ENCODE data around the gene OR51S1.

The OR51S1 gene

GRCh38 chr11:4851033-4851432 is 2.0 kb upstream of the OR51S1 start:
- H3K4me3 ChIP-seq (replicated peaks in 1 of 2; ENCODE audit: low read depth in 2 of 2, low read length in 2 of 2), result no peak overlapping the region
- no peak for TF ChIP-seq CTCF (IDR thresholded peaks at IDR 0.05; ENCODE audit: low read depth, low read length)
- peak; percentile 3 to 79 for DNase-seq (ENCODE audit: low read depth in 2 of 2)

GRCh38 chr11:4839851-4840549 is 9.0 kb downstream of the OR51S1 start:
- DNase-seq (ENCODE audit: low read depth in 2 of 2), result no peak
- no peak for TF ChIP-seq CTCF (IDR thresholded peaks at IDR 0.05; ENCODE audit: low read depth, low read length)
- no peak overlapping the region for H3K4me3 ChIP-seq (replicated peaks in 1 of 2; ENCODE audit: low read depth in 2 of 2, low read length in 2 of 2)

- H3K4me3 ChIP-seq (replicated peaks in 1 of 2; ENCODE audit: low read depth in 2 of 2, low read length in 2 of 2), result no peak overlapping the region
- no peak for TF ChIP-seq CTCF (IDR thresholded peaks at IDR 0.05; ENCODE audit: low read depth, low read length)
- no peak for DNase-seq (ENCODE audit: low read depth in 2 of 2)
Observed at GRCh38 chr11:4830909-4831308, 18.1 kb downstream of the OR51S1 start.

- DNase-seq (ENCODE audit: low read depth in 2 of 2), result no peak
- no peak for TF ChIP-seq CTCF (IDR thresholded peaks at IDR 0.05; ENCODE audit: low read depth, low read length)
Observed at GRCh38 chr11:4830346-4830745, 18.7 kb downstream of the OR51S1 start.

GRCh38 chr11:4826425-4826824 is 22.6 kb downstream of the OR51S1 start:
- peak; percentile 34 for TF ChIP-seq CTCF (IDR thresholded peaks at IDR 0.05; ENCODE audit: low read depth, low read length)
- peak; percentile 27 to 38 for DNase-seq (ENCODE audit: low read depth in 2 of 2)

More at GRCh38 chr11:4830346-4830745, 18.7 kb downstream of the OR51S1 start:
- H3K4me3 ChIP-seq (replicated peaks in 1 of 2; ENCODE audit: low read depth in 2 of 2, low read length in 2 of 2), result no peak overlapping the region

GRCh38 chr11:4825132-4825531 is 23.9 kb downstream of the OR51S1 start:
- TF ChIP-seq CTCF (IDR thresholded peaks at IDR 0.05; ENCODE audit: low read depth, low read length), result no peak
- no peak overlapping the region for H3K4me3 ChIP-seq (replicated peaks in 1 of 2; ENCODE audit: low read depth in 2 of 2, low read length in 2 of 2)
- no peak for DNase-seq (ENCODE audit: low read depth in 2 of 2)

More at GRCh38 chr11:4826425-4826824, 22.6 kb downstream of the OR51S1 start:
- H3K4me3 ChIP-seq (replicated peaks in 1 of 2; ENCODE audit: low read depth in 2 of 2, low read length in 2 of 2), result no peak overlapping the region

GRCh38 chr11:4821021-4821420 is 28.0 kb downstream of the OR51S1 start, which contains the start of gene OR51F2:
Gene OR51F2 (plus strand): TSS chr11:4821321. CDS start chr11:4821422, 101 bp downstream.
- no peak for TF ChIP-seq CTCF (IDR thresholded peaks at IDR 0.05; ENCODE audit: low read depth, low read length)
- no peak within 1 kb of the TSS for H3K4me3 ChIP-seq (replicated peaks in 1 of 2; ENCODE audit: low read depth in 2 of 2, low read length in 2 of 2)
- DNase-seq (ENCODE audit: low read depth in 2 of 2), result no peak

Data from cardiac fibroblast (primary cell).